ENCODE measurements around the gene FIGNL1.

DNA sequence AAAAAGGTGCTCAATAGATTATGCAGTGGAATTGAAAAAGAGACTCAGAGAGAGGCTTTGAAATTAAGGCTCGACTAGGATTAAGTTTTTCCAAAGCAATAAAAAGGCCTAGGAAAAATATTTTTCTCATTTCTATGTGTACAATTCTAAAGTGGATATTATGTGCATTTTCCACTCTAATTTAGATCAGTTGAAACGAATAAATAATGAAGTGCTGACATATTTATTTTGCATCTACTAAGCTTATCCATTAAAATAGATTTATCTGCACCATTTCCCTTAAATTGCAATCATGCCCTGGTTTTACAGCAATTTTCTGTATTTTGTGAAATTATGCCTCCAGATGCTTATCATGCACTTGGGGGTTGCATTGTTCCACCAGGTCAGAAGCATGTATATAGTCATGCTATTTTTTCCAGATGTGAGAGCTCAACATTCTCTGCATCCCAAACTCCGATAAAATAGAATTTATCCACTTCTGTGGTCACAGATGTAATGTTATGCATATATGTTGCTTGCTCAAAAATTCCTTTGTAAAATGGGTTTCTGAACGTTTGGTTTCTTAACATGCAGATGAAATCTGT, 18.3 kb downstream of the FIGNL1 start:
- TF ChIP-seq POLR2AphosphoS5 (IDR thresholded peaks at IDR 0.05; ENCODE audit: borderline replicate concordance, low read depth, low read length) (no peak), EZH2 (IDR thresholded peaks at IDR 0.05) (no peak), FOXP2 (optimal IDR thresholded peaks at IDR 0.05; ENCODE audit: control extremely low read depth, extremely low read length, insufficient read depth) (no peak)

All from SK-N-MC (cell line).